Progenitor cell of endocrine pancreas (in vitro differentiated cells): Measurements from ENCODE around the gene POGK. TPM values are rescaled to one million over a fixed set of nuclear protein-coding genes. Genes with fewer than 3 reads are reported as not detected.

Source experiments
- DNase-seq: peaks from one replicate; pipeline ENCODE4 v3.0.0; 2021; ENCODE audit warnings: low spot score; ENCODE audit not compliant: unreplicated experiment
- H3K27ac Mint-ChIP-seq: 2 replicates; pipeline ENCODE4 v1.8.0; 2021; ENCODE audit warnings: mild to moderate bottlenecking, moderate library complexity, mixed read lengths
- H3K27me3 Mint-ChIP-seq: 2 replicates; pipeline ENCODE4 v1.8.0; 2021; ENCODE audit warnings: mixed read lengths
- H3K36me3 Mint-ChIP-seq: 2 replicates; pipeline ENCODE4 v1.8.0; 2022; ENCODE audit warnings: mixed read lengths; ENCODE audit not compliant: insufficient read depth
- H3K4me1 Mint-ChIP-seq: 2 replicates; pipeline ENCODE4 v1.8.0; 2021; ENCODE audit warnings: low read depth, mixed read lengths
- H3K4me3 Mint-ChIP-seq: 2 replicates; pipeline ENCODE4 v1.8.0; 2021; ENCODE audit warnings: low read depth, mild to moderate bottlenecking, moderate library complexity, mixed read lengths
- H3K9me3 Mint-ChIP-seq: 2 replicates; pipeline ENCODE4 v1.8.0; 2021; ENCODE audit warnings: low read depth, mixed read lengths
- total RNA-seq: library from RNA; stranded (reverse); gene quantifications from 2 replicates; pipeline ENCODE4 v1.2.1, GENCODE V29; 2021
- TF ChIP-seq, protein P1 (sequence below): fragments of 200-600 bp; sonication (generic); IDR thresholded peaks from one replicate; pipeline ENCODE4 v1.5.0; 2021; ENCODE audit warnings: antibody characterized with exemption, mild to moderate bottlenecking; ENCODE audit not compliant: unreplicated experiment

The POGK gene
- total RNA-seq, 1 donor from 2014 or later: 49.9 TPM

DNA sequence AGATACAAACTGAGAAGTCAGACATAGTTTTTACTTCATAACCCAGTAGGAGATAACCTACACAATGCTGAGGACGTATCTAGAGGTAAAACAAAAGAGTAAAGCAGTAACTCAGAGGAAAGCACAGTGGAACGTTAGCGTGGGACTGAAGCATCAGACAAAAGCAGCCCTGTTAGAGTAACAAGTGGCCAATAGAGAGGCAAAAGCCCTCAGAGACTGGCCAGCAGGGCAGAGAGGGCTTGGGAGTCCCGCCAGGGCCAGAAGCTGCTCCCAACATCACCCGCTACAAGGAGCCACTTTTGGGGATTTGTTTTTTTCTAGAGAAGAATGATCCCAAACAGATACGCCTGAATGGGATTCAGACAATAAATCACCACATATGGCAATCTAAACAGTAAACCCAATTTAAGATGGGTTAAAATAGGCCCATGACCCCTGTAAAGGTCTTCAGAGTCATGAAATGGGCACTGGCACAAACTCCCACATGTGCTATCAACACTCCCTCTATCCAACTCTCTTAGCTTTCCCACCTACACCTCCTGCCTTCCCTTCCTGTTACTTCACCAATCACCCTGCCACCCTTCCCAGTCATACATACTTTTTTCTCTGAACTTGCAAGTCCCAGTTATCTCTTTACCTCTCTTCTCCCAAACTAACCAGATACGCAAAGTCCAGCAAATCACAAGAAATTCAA is 19.6 kb downstream of the POGK start:
- peaks cover 2% of the 10 kb centered on the region for H3K4me1 Mint-ChIP-seq
- no peak overlapping the region for H3K27ac Mint-ChIP-seq
- no peaks in the 10 kb centered on the region for H3K27me3 Mint-ChIP-seq
- DNase-seq: no peak
- no peaks in the 10 kb centered on the region for H3K9me3 Mint-ChIP-seq
- H3K4me3 Mint-ChIP-seq: no peak overlapping the region
- TF ChIP-seq, protein P1, sequence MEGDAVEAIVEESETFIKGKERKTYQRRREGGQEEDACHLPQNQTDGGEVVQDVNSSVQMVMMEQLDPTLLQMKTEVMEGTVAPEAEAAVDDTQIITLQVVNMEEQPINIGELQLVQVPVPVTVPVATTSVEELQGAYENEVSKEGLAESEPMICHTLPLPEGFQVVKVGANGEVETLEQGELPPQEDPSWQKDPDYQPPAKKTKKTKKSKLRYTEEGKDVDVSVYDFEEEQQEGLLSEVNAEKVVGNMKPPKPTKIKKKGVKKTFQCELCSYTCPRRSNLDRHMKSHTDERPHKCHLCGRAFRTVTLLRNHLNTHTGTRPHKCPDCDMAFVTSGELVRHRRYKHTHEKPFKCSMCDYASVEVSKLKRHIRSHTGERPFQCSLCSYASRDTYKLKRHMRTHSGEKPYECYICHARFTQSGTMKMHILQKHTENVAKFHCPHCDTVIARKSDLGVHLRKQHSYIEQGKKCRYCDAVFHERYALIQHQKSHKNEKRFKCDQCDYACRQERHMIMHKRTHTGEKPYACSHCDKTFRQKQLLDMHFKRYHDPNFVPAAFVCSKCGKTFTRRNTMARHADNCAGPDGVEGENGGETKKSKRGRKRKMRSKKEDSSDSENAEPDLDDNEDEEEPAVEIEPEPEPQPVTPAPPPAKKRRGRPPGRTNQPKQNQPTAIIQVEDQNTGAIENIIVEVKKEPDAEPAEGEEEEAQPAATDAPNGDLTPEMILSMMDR: no peak
- H3K36me3 Mint-ChIP-seq: peaks cover 22% of the 10 kb centered on the region

GRCh38 chr1:166859597-166859996 is 20.3 kb downstream of the POGK start:
- H3K27me3 Mint-ChIP-seq: no peaks in the 10 kb centered on the region
- H3K27ac Mint-ChIP-seq: no peak overlapping the region
- H3K4me3 Mint-ChIP-seq: no peak overlapping the region
- TF ChIP-seq, protein P1: no peak
- H3K36me3 Mint-ChIP-seq: peaks cover 24% of the 10 kb centered on the region
- DNase-seq: no peak
- H3K9me3 Mint-ChIP-seq: no peaks in the 10 kb centered on the region
- no peaks in the 10 kb centered on the region for H3K4me1 Mint-ChIP-seq

GRCh38 chr1:166865926-166866325 is 26.7 kb downstream of the POGK start:
- H3K36me3 Mint-ChIP-seq: peaks cover 24% of the 10 kb centered on the region
- H3K4me1 Mint-ChIP-seq: peaks cover 4% of the 10 kb centered on the region
- no peak overlapping the region for H3K27ac Mint-ChIP-seq
- H3K9me3 Mint-ChIP-seq: no peaks in the 10 kb centered on the region
- DNase-seq: no peak
- no peak overlapping the region for H3K4me3 Mint-ChIP-seq
- no peaks in the 10 kb centered on the region for H3K27me3 Mint-ChIP-seq
- TF ChIP-seq, protein P1: no peak

DNA sequence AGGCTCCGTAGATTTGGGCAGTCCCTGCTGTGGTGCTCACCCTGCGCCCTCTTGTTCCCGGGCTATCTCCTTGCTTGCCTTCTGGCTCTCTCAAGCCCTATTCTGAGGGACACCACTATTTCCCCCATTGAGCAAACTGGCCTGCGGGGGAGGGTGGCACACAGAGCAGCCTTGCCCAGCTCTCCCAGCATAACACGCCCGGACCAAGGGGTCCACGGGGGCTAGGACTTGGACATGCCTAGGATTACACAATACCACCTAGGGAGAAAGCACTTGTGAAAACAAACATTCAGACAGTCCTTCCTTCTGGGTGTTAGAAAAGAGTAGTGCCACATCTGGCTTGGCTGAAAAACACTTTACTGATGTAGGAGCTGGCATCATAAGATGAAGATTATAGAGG is 29.4 kb downstream of the POGK start:
- Mint-ChIP-seq H3K4me1 (peaks cover 16% of the 10 kb centered on the region), H3K36me3 (peaks cover 20% of the 10 kb centered on the region), H3K27ac (no peak overlapping the region), H3K9me3 (no peaks in the 10 kb centered on the region), H3K27me3 (no peaks in the 10 kb centered on the region), H3K4me3 (no peak overlapping the region)
- TF ChIP-seq, protein P1: no peak
- no peak for DNase-seq

- TF ChIP-seq, protein P1: no peak
- peaks cover 21% of the 10 kb centered on the region for H3K4me1 Mint-ChIP-seq
- no peak overlapping the region for H3K27ac Mint-ChIP-seq
- peaks cover 16% of the 10 kb centered on the region for H3K36me3 Mint-ChIP-seq
- no peak for DNase-seq
- no peaks in the 10 kb centered on the region for H3K27me3 Mint-ChIP-seq
- no peak overlapping the region for H3K4me3 Mint-ChIP-seq
- no peaks in the 10 kb centered on the region for H3K9me3 Mint-ChIP-seq
Measured at GRCh38 chr1:166869318-166870099, 30.2 kb downstream of the POGK start.
